ENCODE measurements around the gene BEST2.

DNA sequence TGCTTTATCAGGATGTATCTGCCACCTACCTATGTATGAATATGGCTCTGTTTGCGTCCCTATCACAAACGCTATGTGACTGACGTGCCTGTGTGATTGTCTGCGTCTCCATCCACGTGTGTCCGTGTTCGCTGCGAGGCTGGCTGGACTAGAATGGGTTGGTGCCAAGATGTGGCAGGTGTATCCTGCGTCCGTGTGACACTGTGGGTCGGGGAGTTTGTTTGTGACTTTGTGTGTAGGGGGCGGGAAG lies 30.5 kb downstream of the BEST2 start:
- TF ChIP-seq, protein P1, sequence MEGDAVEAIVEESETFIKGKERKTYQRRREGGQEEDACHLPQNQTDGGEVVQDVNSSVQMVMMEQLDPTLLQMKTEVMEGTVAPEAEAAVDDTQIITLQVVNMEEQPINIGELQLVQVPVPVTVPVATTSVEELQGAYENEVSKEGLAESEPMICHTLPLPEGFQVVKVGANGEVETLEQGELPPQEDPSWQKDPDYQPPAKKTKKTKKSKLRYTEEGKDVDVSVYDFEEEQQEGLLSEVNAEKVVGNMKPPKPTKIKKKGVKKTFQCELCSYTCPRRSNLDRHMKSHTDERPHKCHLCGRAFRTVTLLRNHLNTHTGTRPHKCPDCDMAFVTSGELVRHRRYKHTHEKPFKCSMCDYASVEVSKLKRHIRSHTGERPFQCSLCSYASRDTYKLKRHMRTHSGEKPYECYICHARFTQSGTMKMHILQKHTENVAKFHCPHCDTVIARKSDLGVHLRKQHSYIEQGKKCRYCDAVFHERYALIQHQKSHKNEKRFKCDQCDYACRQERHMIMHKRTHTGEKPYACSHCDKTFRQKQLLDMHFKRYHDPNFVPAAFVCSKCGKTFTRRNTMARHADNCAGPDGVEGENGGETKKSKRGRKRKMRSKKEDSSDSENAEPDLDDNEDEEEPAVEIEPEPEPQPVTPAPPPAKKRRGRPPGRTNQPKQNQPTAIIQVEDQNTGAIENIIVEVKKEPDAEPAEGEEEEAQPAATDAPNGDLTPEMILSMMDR (conservative IDR thresholded peaks at IDR 0.05 in 1 of 2, IDR thresholded peaks at IDR 0.05 in 1 of 2; ENCODE audit: extremely low read depth in 1 of 2, insufficient read depth in 1 of 2, low read depth in 1 of 2, low read length in 2 of 2) = no peak
- TF ChIP-seq EZH2 (IDR thresholded peaks at IDR 0.05; ENCODE audit: borderline replicate concordance, low read length) = no peak
